ENCODE data around the gene RIN1. TPM values are rescaled to one million over a fixed set of nuclear protein-coding genes. Genes with fewer than 3 reads are reported as not detected.
A peak's percentile ranks its signal among the peaks of the same experiment; 100 is the strongest.

The RIN1 gene
- total and polyA plus RNA-seq, 2 of the 13 experiments (the other 11 are each of a cell fraction or from before 2014, with no cell fraction given) = 2.4 to 4.1 TPM

DNA sequence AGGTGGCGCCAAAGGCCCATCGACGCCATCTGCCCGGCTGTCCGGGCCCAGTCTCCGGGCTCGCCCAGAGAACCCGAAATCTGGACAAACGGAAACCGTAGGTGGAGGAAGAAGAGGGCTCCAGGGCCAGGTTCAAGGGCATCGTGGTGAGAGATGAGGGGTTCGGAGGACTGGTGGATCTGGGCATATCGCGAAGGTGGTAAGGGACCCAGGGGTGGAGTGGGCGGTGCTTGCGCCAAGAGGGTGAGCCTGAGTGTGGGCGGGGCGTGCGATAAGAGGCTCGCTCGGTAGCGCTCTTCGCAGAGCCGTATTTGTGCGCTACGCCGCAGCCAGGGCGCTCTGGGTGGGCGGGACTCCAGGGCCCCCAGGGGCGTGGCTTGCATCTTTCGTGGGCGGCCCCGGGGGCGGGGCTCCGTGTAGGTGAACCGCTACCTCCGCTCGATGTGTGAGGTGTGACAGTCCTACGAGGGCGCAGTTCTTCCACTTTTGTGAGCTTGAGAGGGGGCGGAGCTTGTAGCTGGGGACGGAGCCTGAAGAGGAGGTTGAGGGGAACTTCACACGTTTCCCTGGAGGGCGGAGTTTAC, 24.2 kb downstream of the RIN1 start (continued):
- TF ChIP-seq, protein P1, sequence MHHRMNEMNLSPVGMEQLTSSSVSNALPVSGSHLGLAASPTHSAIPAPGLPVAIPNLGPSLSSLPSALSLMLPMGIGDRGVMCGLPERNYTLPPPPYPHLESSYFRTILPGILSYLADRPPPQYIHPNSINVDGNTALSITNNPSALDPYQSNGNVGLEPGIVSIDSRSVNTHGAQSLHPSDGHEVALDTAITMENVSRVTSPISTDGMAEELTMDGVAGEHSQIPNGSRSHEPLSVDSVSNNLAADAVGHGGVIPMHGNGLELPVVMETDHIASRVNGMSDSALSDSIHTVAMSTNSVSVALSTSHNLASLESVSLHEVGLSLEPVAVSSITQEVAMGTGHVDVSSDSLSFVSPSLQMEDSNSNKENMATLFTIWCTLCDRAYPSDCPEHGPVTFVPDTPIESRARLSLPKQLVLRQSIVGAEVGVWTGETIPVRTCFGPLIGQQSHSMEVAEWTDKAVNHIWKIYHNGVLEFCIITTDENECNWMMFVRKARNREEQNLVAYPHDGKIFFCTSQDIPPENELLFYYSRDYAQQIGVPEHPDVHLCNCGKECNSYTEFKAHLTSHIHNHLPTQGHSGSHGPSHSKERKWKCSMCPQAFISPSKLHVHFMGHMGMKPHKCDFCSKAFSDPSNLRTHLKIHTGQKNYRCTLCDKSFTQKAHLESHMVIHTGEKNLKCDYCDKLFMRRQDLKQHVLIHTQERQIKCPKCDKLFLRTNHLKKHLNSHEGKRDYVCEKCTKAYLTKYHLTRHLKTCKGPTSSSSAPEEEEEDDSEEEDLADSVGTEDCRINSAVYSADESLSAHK (CRISPR knock-in tag; IDR thresholded peaks at IDR 0.05; ENCODE audit: borderline replicate concordance) = no peak
- no peak for TF ChIP-seq ZNF207 (IDR thresholded peaks at IDR 0.05; ENCODE audit: borderline replicate concordance)
- no peak for TF ChIP-seq ZNF562 (CRISPR knock-in tag; IDR thresholded peaks at IDR 0.05; ENCODE audit: borderline replicate concordance)
- 0 out of 2 replicates have a peak, but pooled peaks have one; percentile 51 for TF ChIP-seq ZNF343 (CRISPR knock-in tag; IDR thresholded peaks at IDR 0.05)
- peak; percentile 29; the same call in 1 of the 2 replicates for TF ChIP-seq NRL (CRISPR knock-in tag; IDR thresholded peaks at IDR 0.05; ENCODE audit: borderline replicate concordance)
- no peak for TF ChIP-seq SRSF9 (IDR thresholded peaks at IDR 0.05; ENCODE audit: borderline replicate concordance, insufficient read depth, low read depth, low read length, poor library complexity, severe bottlenecking)
- no peak for TF ChIP-seq MATR3 (CRISPR knock-in tag; IDR thresholded peaks at IDR 0.05)
- no peak for TF ChIP-seq REXO4 (CRISPR knock-in tag; IDR thresholded peaks at IDR 0.05; ENCODE audit: borderline replicate concordance)
- TF ChIP-seq ZNF512 (CRISPR knock-in tag; IDR thresholded peaks at IDR 0.05) = no peak
- TF ChIP-seq CEBPZ (IDR thresholded peaks at IDR 0.05; ENCODE audit: low read length) = no peak
- TF ChIP-seq SOX5 (CRISPR knock-in tag; IDR thresholded peaks at IDR 0.05; ENCODE audit: borderline replicate concordance) = peak; percentile 41; the same call in 1 of the 2 replicates
- peak; percentile 35; the same call in 1 of the 2 replicates for TF ChIP-seq FOXA3 (CRISPR knock-in tag; IDR thresholded peaks at IDR 0.05)
- TF ChIP-seq BRCA1 (CRISPR knock-in tag; IDR thresholded peaks at IDR 0.05) = 0 out of 2 replicates have a peak, but pooled peaks have one; percentile 69
- no peak for TF ChIP-seq ADNP (CRISPR knock-in tag; IDR thresholded peaks at IDR 0.05)
- TF ChIP-seq ZBTB25 (CRISPR knock-in tag; IDR thresholded peaks at IDR 0.05) = no peak; the same call in 1 of the 2 replicates
- TF ChIP-seq STAT5B (CRISPR knock-in tag; IDR thresholded peaks at IDR 0.05) = no peak
- TF ChIP-seq ATAD3A (CRISPR knock-in tag; IDR thresholded peaks at IDR 0.05) = no peak
- no peak for TF ChIP-seq ZNF549 (CRISPR knock-in tag; IDR thresholded peaks at IDR 0.05)
- peak; percentile 21; the same call in 1 of the 2 replicates for TF ChIP-seq SP2 (CRISPR knock-in tag; IDR thresholded peaks at IDR 0.05)
- TF ChIP-seq AHR (CRISPR knock-in tag; IDR thresholded peaks at IDR 0.05) = 0 out of 2 replicates have a peak, but pooled peaks have one; percentile 20
- no peak for TF ChIP-seq HDAC6 (IDR thresholded peaks at IDR 0.05; ENCODE audit: low read depth, low read length)
- no peak for TF ChIP-seq ZNF672 (CRISPR knock-in tag; IDR thresholded peaks at IDR 0.05)

Measured in HepG2 (cell line).